HG02943 (cell line): ENCODE results near the gene TMEFF1.

Experiments used
- ATAC-seq: cut with Tn5 transposase; IDR thresholded peaks from one replicate; pipeline ENCODE4 v1.9.1; 2021; ENCODE audit warnings: mild to moderate bottlenecking, low read depth, moderate library complexity; ENCODE audit not compliant: unreplicated experiment

TMEFF1 gene

DNA sequence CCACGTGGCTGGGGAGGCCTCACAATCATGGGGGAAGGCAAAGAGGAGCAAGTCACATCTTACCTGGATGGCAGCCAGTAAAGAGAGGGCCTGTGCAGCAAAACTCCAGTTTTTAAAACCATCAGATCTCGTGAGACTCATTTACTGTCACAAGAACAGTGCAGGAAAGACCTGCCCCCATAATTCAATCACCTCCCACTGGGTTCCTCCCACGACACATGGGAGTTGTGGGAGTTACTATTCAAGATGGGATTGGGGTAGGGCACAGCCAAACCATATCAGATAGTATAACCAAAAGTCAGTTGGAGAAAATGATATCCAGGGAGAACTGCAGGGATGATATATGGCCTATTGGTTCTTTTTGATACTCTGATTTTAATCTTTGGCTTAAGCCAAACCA, 94.9 kb downstream of the TMEFF1 start:
- no peak for ATAC-seq

DNA sequence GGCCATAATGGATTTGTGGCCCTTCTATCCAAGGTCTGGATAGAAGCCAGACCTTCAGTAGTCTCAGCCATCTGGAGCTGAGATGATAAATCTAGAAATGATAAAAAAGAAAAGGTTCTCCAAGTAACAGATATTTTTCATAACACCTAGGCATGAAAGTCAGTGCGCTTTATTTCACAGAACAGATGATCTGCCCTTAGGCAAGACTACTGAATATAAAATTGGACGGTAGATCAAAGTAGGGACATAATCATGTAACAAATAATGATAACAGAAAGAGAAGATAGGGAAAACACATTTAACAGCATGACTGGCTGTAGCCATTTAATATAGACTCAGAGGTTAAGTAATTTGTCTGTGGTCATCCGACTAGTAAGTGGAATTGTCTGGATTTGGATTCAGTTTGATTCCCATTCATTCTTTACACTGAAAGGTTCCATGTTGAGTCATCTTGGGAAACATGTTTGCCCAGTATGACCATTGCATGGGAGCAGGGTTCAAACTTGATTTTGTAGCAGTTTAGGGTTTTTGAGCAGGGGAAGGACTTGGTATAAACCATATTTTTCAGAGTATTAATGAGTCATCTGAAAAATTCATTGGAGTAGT, 100.8 kb downstream of the TMEFF1 start:
- no peak for ATAC-seq

DNA sequence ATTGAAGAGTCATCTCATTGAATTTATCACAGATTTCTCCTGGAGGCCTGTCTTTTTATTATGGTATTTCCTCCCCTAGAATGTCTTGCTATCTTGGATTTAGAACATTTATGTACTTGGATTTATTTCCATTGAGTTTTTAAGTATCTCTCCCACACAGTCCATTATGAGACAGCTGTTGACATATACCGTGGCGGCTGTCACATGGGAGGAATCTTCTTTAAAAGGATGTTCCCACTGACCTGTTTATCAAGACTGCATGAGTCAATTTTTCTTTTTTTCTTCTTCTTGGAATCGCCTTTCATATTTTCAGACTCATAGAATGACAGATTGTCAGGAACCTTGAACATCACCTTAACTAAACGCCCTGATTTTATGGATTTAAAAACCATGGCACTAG, 102.1 kb downstream of the TMEFF1 start:
- no peak for ATAC-seq

DNA sequence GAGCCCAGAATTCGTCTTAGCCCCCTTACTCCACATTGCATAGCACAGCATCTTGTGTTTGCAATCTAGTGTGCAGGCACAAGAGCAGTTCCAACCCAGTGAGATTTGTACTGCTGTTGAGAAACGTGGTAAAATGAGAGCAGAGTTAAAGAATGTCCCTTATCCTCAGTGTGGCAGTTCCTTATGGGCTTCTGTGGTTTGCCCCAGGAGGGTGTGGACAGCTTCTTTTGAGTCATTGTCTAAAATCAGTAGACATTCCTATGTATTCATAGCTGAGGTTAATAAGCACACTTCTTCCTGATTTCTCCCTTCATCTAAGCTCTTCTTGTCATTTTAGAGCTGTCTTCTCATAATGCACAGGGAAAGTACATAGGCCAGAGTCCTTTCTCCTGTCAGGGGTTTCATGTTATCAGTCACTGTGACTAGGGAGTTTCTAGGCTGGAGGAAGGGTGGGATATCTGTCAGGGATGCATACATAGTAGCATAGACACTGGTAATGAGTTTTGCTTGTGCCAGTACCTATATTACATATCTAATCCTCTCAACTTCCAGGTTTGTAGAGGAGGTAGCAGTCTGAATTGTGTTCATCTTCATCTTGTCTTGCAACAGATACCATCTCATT, 102.9 kb downstream of the TMEFF1 start:
- no peak for ATAC-seq

DNA sequence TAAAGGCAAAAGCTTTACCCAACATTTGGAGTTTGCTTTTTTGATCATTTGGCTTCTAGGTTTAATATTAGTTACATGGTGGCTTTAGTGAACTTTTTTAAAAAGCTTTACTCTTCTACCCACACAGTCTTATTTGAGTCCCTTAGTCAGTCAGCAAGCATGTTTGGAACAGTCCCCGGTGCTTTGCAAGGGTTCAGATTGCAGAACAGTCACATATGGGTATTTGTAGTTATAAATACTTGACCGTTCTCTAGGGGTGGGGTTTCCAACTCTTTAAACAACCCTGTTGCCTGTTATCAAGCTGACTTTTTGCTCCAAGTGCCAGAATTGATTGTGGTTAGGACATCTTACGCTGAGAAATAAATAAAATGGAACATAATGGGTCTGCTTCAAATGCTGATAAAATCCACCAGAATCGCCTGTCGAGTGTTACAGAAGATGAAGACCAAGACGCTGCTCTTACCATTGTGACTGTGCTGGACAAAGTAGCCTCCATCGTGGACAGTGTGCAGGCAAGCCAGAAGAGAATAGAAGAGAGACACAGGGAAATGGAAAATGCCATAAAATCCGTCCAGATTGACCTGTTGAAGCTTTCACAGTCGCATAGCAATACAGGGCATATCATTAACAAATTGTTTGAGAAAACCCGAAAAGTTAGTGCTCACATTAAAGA, 105.0 kb downstream of the TMEFF1 start, which contains the start of gene CAVIN4:
CAVIN4 (plus strand) TSS at position 304 of the 673 bp plus-strand sequence; CDS start at position 369, 65 bp downstream.
- no peak for ATAC-seq

DNA sequence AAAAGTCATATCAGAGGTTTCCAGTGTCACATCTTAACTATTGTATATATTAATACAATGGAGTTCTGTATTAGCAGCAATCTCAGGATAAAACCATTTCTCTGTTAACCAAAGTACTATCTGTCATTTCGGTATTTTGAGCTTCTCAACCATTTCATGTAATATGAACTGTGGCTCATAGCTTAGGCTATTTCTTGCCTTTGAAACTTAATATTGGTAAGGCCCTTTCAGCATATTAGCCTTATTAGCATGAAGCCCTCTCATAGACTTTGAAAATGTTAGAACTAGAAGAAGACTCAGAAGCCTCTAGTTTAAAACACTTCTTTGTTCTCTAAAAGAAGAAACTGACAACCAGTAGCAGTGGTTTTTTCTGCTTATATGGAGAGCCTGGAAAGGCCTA, 105.7 kb downstream of the TMEFF1 start:
- ATAC-seq, result no peak

DNA sequence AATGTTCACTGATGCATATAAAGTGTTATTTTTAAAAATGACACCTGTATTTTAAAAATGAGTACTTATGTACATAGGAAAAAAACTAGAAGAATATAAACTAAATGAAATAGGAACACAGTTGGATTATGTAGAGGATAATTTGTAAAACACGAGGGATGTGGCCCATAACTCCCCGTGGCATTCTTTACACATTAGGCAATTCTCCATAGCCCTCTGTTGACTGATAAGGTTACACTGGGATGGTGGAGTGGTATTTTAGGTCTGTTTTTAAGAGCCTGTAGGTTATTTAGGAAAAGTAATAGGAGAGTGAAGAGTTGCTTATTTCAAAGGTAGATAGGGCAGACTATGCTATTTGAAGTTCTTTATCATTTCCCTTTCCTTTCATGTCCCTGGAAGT, 106.7 kb downstream of the TMEFF1 start:
- ATAC-seq, result no peak

DNA sequence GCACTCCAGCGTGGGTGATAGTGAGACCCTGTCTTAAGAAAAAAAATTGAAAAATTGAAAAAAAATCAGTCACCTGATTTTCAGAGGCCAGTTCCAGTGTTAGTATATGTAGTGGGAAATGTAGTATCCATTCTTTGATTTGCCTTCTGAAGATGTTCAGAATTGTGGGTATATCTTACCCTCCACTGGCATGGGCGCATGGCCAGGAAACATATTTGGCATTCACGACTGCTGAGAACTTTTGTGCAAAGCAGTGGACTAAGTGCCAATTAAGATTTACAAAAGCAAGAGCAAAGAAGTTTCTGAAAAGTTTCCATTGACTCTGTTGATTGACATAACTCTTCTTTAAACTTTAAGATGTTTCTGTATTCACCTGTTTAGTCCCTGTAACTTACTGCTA, 107.3 kb downstream of the TMEFF1 start:
- no peak for ATAC-seq

DNA sequence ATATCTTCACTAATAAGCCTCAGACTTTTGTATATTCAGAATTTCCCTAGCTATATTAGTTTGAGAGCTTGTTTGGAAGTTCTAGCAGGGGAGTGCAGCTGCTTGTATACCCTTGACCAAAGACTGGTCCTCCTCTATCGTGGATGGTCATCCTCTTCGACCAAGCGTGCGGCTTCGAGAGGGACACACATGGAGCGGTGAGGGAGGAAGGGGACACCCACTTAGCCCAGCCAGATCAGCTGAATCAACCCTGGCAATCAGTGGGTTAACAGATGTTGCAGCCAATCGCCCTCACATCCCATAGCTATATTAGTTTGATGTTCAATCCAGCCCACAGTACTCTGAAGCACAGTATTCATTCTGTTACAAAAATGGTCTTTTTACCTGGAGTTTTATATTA, 108.1 kb downstream of the TMEFF1 start:
- ATAC-seq, result no peak

DNA sequence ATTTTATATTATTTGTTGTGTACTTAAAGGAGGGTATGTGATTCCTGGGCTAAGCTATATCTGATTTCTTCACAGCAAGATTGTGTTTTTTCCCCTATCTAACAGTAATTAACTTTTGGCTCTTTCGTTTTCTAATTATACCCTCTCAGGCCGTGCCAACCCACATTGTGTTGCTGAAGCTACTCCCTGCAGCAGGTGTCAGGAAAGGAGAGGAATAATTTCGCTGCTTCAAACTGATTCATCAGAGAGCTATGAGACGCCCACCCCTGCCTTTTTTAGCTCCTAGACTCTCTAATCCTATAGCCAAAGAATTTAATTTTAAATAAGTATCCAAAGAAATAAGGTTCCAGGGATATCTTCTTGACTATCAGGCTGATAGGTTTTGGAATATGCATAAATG, 108.7 kb downstream of the TMEFF1 start:
- ATAC-seq, result no peak

DNA sequence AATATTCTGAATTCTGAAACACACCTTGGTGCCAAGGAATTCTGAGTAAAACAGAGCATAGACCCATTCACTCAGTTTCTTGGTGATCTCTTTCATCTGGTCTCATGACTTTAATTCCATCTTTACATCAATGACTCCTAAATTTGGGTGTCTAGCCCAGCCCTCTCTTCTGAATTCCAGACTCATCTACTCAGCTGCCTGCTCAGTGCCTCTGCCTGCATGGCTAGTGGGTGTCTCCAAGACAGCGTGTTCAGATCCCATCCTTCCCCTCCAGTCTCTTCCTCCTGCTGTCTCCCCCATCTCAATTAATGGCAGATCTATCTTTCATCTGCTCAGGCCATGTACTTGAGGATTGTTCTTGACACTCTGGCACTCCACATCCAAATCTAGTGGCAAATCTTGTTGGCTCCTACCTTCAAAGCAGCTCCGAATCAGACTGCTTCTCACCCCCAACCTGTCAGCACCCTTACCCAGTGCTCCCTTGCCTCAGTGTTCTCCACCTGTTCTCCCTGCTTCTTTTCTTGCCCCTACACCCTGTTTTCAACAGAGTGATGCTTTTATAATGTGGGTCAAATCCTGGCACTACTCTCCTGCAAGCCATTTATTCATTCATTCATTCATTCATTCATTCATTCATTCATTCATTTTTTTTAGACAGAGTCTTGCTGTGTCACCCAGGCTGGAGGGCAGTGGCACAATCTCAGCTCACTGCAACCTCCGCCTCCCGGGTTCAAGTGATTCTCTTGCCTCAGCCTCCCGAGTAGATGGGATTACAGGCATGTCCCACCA, 110.3 kb downstream of the TMEFF1 start:
- ATAC-seq, result no peak

DNA sequence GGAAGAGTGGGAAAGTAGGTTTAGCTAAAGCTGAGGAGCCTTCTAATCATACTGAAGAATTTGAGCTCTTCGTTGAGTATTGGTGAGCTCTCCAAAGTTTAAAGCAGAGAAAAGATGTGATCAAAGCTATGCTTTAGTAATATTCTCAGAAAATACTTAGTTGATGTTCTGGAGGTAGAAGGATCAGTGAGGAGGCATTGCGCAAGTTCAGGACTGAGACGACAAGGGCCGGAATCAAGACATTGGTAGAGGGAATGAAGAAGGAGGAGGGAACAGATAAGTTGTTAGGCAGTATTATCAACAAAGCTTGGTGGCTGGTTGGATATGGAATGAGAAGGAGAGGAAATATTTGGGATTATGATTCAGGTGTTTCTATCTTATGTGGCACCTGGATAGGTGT, 112.0 kb downstream of the TMEFF1 start:
- ATAC-seq, result no peak

DNA sequence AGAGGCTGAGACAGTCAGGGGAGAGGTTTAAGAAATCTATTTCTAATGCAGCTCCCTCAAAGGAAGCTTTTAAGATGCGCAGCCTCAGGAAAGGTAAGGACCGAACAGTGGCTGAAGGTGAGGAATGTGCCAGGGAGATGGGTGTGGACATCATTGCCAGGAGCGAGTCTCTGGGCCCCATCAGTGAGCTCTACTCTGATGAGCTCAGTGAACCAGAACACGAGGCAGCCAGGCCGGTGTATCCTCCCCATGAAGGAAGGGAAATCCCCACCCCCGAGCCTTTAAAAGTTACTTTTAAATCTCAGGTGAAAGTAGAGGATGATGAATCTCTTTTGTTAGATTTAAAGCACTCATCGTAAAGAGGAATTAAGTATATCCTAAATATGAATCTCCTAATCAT, 113.1 kb downstream of the TMEFF1 start:
- ATAC-seq, result no peak

DNA sequence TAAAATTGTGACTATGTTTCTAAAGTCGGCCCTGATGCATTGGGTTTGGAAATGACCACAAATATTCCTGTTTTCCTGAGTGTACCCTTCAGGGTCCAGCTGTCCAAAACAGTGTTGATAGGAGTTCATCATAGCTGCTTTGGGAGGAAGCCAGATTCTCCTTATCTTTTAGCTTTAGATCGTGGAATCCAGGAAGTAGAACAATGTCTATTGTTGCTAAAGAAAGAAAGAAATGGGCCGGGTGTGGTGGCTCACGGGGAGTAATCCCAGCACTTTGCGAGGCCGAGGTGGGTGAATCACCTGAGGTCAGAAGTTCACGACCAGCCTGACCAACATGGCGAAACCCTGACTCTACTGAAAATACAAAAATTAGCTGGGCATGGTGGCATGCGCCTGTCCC, 114.4 kb downstream of the TMEFF1 start:
- ATAC-seq, result no peak

DNA sequence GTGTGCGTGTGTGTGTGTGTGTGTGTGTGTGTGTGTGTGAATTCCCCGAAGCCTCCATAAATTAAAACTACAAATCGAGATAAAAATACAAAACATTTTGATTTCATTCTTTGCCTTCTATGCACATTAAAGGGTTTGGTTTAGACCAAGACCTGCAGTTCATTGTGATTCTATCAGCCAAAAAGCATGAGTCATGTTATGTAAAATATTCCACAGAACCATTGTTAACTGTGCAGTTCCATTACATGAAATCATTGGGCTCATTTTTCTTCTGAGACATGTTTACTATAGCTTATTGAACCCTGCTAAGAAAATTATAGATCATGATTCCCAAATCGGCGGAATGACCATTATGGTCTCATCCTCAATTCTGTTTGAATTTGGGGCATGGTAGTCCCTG, 116.6 kb downstream of the TMEFF1 start:
- ATAC-seq, result no peak

DNA sequence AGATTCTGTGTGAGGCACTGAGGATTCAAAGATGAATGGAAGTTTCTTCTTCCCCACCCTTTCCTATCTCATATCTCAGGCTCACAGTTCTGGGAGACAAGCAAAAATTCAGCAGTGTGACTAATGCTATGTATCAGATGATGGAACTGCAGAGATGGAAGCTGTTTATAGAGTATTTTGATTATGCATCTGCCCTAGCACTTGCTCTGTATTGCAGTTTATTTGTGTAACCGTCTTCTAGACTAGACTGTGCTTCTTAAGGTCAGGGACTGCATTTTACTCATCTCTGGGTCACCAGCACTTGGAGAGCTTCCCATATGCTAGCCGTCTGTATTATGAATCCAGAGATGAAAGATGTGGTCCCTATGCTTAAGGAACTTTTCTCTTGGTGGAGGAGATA, 117.5 kb downstream of the TMEFF1 start:
- no peak for ATAC-seq

DNA sequence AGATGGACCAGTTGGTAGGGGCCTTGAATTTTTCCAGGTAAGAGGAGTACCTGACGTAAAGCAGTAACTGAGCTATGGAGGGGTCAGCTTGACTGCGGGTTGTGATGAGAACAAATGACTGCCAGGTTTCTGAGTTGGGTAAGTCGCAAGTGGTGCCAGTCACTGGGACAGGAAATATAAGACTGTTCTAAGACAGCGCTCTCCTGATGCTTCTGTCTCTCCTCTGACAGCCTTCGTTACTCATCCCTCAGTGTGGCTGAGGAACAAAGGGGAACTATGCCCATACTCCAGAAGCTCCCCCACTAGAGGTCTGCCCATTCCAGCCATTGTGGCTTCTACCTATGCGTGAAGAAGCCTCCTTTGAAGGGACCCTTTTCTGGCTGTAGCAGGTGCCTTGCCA, 118.2 kb downstream of the TMEFF1 start:
- ATAC-seq, result no peak

DNA sequence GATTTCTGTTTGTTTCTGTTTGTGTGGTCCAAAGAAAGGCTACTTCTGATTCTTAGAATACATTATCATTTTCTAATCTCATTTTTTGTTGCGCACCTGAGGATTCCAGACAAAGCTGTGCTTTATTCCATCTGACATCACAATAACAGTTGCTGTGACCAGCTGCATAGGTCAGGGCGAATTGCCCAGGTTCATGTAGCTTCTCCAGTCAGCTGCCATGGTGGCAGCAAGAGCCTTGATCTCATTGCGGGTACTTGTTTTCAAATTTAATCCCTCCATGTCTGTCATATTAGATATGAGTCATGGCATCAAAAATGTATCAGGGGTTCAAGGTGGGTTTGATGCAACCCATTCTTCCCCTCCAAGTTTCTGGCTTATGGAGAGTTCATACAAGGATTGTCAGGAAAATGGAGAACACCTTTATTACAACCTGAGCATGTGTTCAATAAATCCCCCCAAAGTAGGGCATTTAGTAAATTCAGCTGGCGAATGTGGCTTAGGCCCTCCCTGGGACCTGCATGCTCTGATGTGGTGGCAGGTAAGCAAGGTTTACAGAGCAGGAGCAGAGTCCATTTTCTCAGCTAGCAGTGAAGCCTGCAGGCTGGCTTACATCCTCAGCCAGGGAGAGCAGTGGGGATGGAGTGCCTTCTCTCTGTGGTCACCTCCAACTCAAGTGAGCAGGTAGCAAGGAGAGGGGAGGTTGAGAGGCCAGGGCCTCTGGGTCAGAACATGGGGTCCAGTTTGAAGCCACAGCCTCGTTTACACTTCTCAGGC, 118.9 kb downstream of the TMEFF1 start:
- no peak for ATAC-seq

DNA sequence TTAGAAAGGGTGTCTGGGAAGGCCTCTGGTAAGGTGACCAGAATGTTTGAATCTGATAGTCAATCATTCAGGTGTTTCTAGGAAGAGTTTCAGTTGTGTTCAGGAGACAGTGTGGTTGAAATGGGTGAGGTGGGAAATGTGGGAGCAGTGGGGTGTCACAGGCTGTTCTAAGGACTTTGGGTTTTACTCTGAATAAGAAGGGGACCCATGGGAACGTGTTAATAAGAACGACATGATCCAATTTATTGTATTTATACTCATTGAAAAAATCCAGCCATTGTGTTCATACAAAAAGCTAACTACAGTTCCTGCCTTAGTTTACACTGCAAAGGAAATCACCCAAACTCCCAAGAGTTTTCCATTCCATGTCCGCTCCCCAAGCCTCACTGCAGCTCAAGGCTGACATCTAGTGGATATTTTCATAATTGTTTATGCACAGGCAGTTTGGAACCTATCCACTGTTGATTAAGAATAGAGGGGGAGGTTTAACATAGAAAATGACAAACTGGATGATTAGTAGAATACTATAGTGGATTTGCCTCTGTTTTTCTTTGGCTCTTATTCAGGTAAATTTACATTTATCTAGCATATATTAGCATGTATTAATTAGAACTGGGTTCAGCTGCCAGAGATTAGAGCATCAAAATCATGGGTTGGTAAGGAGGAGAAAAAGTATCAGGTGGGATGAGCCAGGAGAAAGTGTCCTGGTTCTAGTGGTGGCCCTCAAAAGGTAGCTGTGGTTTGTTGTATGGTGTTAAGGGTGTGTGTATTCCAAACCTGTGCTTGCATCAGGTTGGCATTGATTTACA, 122.6 kb downstream of the TMEFF1 start:
- no peak for ATAC-seq

DNA sequence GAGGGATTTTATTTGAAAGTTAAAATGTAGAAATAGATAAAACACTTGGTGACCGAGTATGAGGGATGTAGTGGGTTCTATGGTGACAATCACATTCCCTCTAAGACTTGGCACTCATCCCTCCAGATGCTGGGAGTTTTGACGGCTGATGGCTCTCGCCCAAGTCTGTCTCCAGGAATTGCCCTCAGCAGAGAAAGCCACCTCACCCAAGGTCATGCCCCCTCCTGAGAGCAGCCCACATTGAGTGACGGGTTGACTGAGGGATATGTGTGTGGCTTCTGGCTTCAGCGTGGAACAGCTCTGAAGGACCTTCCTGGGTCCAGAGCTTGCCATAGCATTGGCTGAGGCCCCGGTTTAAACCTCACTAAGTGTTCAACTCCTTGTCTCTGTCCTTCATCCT, 124.3 kb downstream of the TMEFF1 start:
- no peak for ATAC-seq
